ENCODE data around the gene PRAMEF10.
"Not testable (repeated sequence)": the region's sequence is repeated elsewhere in the genome, so short reads cannot be mapped to it uniquely, and the experiment has no call there.

Gene PRAMEF10

DNA sequence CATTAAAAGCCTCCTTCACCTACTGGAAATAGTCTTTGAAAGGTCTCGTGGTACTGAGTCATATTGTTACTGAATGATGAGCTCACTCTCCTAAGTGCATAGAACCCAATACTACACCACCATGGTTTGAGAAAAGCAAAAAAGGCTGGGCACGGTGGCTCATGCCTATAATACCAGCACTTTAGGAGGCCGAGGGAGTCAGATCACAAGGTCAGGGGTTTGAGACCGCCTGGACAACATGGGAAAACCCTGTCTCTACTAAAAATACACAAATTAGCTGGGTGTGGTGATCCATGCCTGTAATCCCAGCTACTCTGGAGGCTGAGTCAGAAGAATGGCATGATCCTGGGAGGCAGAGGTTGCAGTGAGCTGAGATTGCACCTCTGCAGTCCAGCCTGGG lies 46.3 kb downstream of the PRAMEF10 start:
- Histone ChIP-seq H3K4me1 (ENCODE audit: control insufficient read depth, insufficient read depth, low read length) (peaks cover 4% of the 10 kb centered on the region), H3K27me3 (replicated peaks; ENCODE audit: control insufficient read depth, insufficient read depth, low read length) (no peaks in the 10 kb centered on the region), H3K9ac (ENCODE audit: low read length) (no peak overlapping the region), H3K36me3 (ENCODE audit: control insufficient read depth, insufficient read depth, low read length, severe bottlenecking) (no peaks in the 10 kb centered on the region), H3K4me3 (ENCODE audit: low read length) (no peak overlapping the region), H3K9me3 (ENCODE audit: control insufficient read depth, low read length) (no peaks in the 10 kb centered on the region)
- DNase-seq (ENCODE audit: low read depth): no peak

DNA sequence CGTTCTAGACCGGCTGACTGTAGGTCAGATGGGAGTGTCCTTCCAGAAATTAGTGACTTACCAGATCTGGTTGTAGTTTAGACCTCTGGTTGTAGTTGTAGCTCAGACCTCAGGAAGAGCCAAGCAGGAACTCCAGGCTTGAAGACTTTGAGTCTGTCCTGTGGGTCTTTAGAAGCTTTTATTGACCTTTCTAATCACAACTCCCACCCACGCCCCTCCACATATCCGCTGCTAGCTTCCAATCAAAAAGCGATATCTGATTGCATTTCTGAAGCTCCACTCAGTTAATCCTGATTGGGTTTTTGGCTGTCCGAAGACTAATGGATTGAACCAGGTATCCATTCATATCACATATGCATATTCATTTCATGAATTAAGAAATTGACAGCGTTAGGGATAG lies 49.5 kb downstream of the PRAMEF10 start, which contains the start of gene HNRNPCL1:
Gene HNRNPCL1 (minus strand): TSS at position 101 of the 400 bp plus-strand sequence. CDS start 431 bp downstream, outside the sequence.
- H3K27me3 ChIP-seq (replicated peaks; ENCODE audit: control insufficient read depth, insufficient read depth, low read length); H3K36me3 ChIP-seq (ENCODE audit: control insufficient read depth, insufficient read depth, low read length, severe bottlenecking); H3K9me3 ChIP-seq (ENCODE audit: control insufficient read depth, low read length); H3K4me3 ChIP-seq (ENCODE audit: low read length); H3K9ac ChIP-seq (ENCODE audit: low read length); DNase-seq (ENCODE audit: low read depth); H3K4me1 ChIP-seq (ENCODE audit: control insufficient read depth, insufficient read depth, low read length): not testable (repeated sequence)

Measured in adipocyte (in vitro differentiated cells).